K562 (cell line): Measurements from ENCODE around the gene MAN1A1. TPM values are rescaled to one million over a fixed set of nuclear protein-coding genes. Genes with fewer than 3 reads are reported as not detected.
A peak's percentile ranks its signal among the peaks of the same experiment; 100 is the strongest.

Experiments
- ATAC-seq: fragments of 200-7000 bp; cut with Tn5 transposase; 3 replicates; pipeline ENCODE4 v1.9.1; 2020; ENCODE audit warnings: moderate library complexity
- BruUV-seq: library from RNA; stranded (reverse); fragments of 400-500 nt; replicated peaks from 2 replicates; lab custom pipeline; 2021; lab: Mats Ljungman, UMichigan
- CTCF ChIA-PET: fragments of 300-600 bp; formaldehyde crosslinking; extraction: SDS; loops from one replicate; lab custom pipeline; 2021; ENCODE audit warnings: low intra/inter-chr PET ratio; lab: Yijun Ruan, JAX
- POLR2A ChIA-PET: fragments of 300-600, 350-650 bp; sonication (Branson Sonifier 250); formaldehyde crosslinking; extraction: SDS; loops from one replicate; lab custom pipeline; 2021; ENCODE audit warnings: antibody characterized with exemption, inconsistent platforms; lab: Yijun Ruan, JAX
- DNase-seq, 4 experiments: peaks; one replicate each; pipeline versions ENCODE4 v3.0.0 to v3.0.0-alpha.2; 2011 to 2018; ENCODE audit warnings: low spot score in 3 of 4, mixed read lengths in 3 of 4; ENCODE audit errors: extremely low read depth in 1 of 4
- FAIRE-seq: peaks from 2 replicates; lab custom pipeline; 2011; peaks lifted over from hg19 to GRCh38; lab: Jason Lieb, UNC
- H2AFZ ChIP-seq: 2 replicates; pipeline ENCODE4 v1.6.0; 2011; ENCODE audit warnings: low read depth, low read length, control low read depth, inconsistent platforms
- H3K27ac ChIP-seq: fragments of 200-600 bp; 3 replicates; pipeline ENCODE4 v1.8.0; 2011; ENCODE audit warnings: low read depth, mild to moderate bottlenecking, control low read depth, inconsistent platforms, low read length, moderate library complexity, mixed read lengths; ENCODE audit errors: extremely low read depth
- H3K27me3 ChIP-seq, 2 experiments: fragments of 300-600 bp in 1 of 2; 2 replicates in 1 of 2; 3 replicates in 1 of 2; pipeline versions ENCODE4 v1.6.0 to v1.8.0; 2011; ENCODE audit warnings: inconsistent platforms in 2 of 2, low read length in 2 of 2, mild to moderate bottlenecking in 1 of 2, mixed read lengths in 1 of 2, moderate library complexity in 1 of 2; ENCODE audit not compliant: control insufficient read depth in 2 of 2, insufficient read depth in 2 of 2
- H3K36me3 ChIP-seq: fragments of 300-600 bp; 3 replicates; pipeline ENCODE4 v1.8.0; 2011; ENCODE audit warnings: mild to moderate bottlenecking, low read length, inconsistent platforms; ENCODE audit not compliant: control insufficient read depth, insufficient read depth
- H3K4me1 ChIP-seq, 2 experiments: fragments of 200-600 bp in 1 of 2; replicated peaks in 1 of 2; 2 replicates in 1 of 2; 3 replicates in 1 of 2; pipeline versions ENCODE4 v1.5.1 to v1.8.0; 2011; ENCODE audit warnings: inconsistent platforms in 2 of 2, low read length in 2 of 2, mild to moderate bottlenecking in 1 of 2, mixed read lengths in 1 of 2, moderate library complexity in 1 of 2; ENCODE audit not compliant: control insufficient read depth in 2 of 2, insufficient read depth in 2 of 2
- H3K4me2 ChIP-seq: 2 replicates; pipeline ENCODE4 v1.6.1; 2011; ENCODE audit warnings: low read length, control low read depth, inconsistent platforms, mixed read lengths; ENCODE audit not compliant: insufficient read depth
- H3K4me3 ChIP-seq: fragments of 200-600 bp; sonication (generic), shearing (Covaris generic); 2 replicates; pipeline ENCODE4 v1.5.1; 2016; ENCODE audit warnings: control low read depth, inconsistent platforms
- H3K79me2 ChIP-seq: fragments of 200-600 bp; 3 replicates; pipeline ENCODE4 v1.8.0; 2011; ENCODE audit warnings: low read length, inconsistent platforms; ENCODE audit not compliant: control insufficient read depth, insufficient read depth
- H3K9ac ChIP-seq, 2 experiments: 2 replicates each; pipeline versions ENCODE4 v1.6.0 to v1.6.1; 2011; ENCODE audit warnings: low read depth in 2 of 2, low read length in 2 of 2, control low read depth in 1 of 2, inconsistent platforms in 1 of 2, mild to moderate bottlenecking in 1 of 2, mixed read lengths in 1 of 2; ENCODE audit not compliant: insufficient read depth in 1 of 2
- H3K9me1 ChIP-seq: one replicate; pipeline ENCODE4 v1.6.0; 2011; ENCODE audit warnings: inconsistent platforms, mild to moderate bottlenecking, low read length, moderate library complexity; ENCODE audit not compliant: control insufficient read depth, insufficient read depth
- H3K9me3 ChIP-seq: replicated peaks from 2 replicates; pipeline ENCODE4 v1.5.1; 2011; ENCODE audit warnings: low read depth, low read length, inconsistent platforms; ENCODE audit not compliant: control insufficient read depth, insufficient read depth
- H4K20me1 ChIP-seq: replicated peaks from 2 replicates; pipeline ENCODE4 v1.6.1; 2011; ENCODE audit warnings: low read length, inconsistent platforms, mixed read lengths; ENCODE audit not compliant: control insufficient read depth, insufficient read depth
- E2F1 ChIP-seq: sonication (generic); formaldehyde crosslinking; IDR thresholded peaks from 2 replicates; pipeline ENCODE4 v1.8.1; 2023; ENCODE audit warnings: mild to moderate bottlenecking, missing genetic modification reagents, moderate library complexity
- E2F3 ChIP-seq: fragments of 250-450 bp; sonication (Bioruptor Pico); IDR thresholded peaks from 2 replicates; pipeline ENCODE4 v1.4.0; 2020; ENCODE audit warnings: mild to moderate bottlenecking
- GTF3C2 ChIP-seq: IDR thresholded peaks from 3 replicates; pipeline ENCODE4 v1.6.1; 2011; ENCODE audit warnings: borderline replicate concordance, mild to moderate bottlenecking, moderate library complexity; ENCODE audit not compliant: insufficient read length; ENCODE audit errors: extremely low read depth
- HCFC1 ChIP-seq: IDR thresholded peaks from 2 replicates; pipeline ENCODE4 v1.6.1; 2012; ENCODE audit warnings: low read depth, low read length, improper control_type of control experiment
- HOMEZ ChIP-seq: fragments of 250-450 bp; sonication (Bioruptor Pico); IDR thresholded peaks from 2 replicates; pipeline ENCODE4 v1.4.0; 2020; ENCODE audit warnings: mild to moderate bottlenecking, moderate library complexity
- MEF2A ChIP-seq: IDR thresholded peaks from 2 replicates; pipeline ENCODE4 v1.6.1; 2011; ENCODE audit warnings: low read depth, mild to moderate bottlenecking, low read length, moderate library complexity; ENCODE audit not compliant: control insufficient read depth
- MEIS2 ChIP-seq: fragments of 450-650 bp; IDR thresholded peaks from 2 replicates; pipeline ENCODE4 v1.6.1; 2014; ENCODE audit warnings: mild to moderate bottlenecking; ENCODE audit not compliant: partially characterized antibody
- TEAD1 ChIP-seq, 2 experiments: fragments of 450-650 bp in 1 of 2; sonication (generic) in 1 of 2; formaldehyde crosslinking; IDR thresholded peaks; 2 replicates each; pipeline versions ENCODE4 v1.4.0 to v1.8.0; 2020 to 2022; ENCODE audit warnings: mild to moderate bottlenecking in 2 of 2, missing genetic modification reagents in 1 of 2
- U2AF2 ChIP-seq: fragments of 200-400 bp; formaldehyde crosslinking; optimal IDR thresholded peaks from 2 replicates; pipeline ENCODE3; 2017; ENCODE audit warnings: low read depth, mild to moderate bottlenecking, low read length
- ZNF398 ChIP-seq: fragments of 250-450 bp; sonication (Bioruptor Pico); IDR thresholded peaks from 2 replicates; pipeline ENCODE4 v1.8.0; 2021; ENCODE audit warnings: moderate library complexity, mild to moderate bottlenecking, inconsistent platforms
- WGBS: fragments of 100-300 bp; shearing (Covaris generic); methylation state at CpG from one replicate; pipeline ENCODE4 v1.1.6; 2016; ENCODE audit warnings: low coverage, mixed read lengths; ENCODE audit not compliant: insufficient coverage; ENCODE audit errors: missing lambda C conversion rate; 5-methylcytosine and 5-hydroxymethylcytosine counted together
- in situ Hi-C: fragments of 300-500 bp; cut with MboI; formaldehyde crosslinking; loops from 4 replicates; pipeline ENCODE4 v1.15.0; 2018; ENCODE audit warnings: inconsistent platforms, mixed read lengths
- intact Hi-C: fragments of 100-400 bp; cut with micrococcal nuclease; formaldehyde crosslinking; loops from 2 replicates; pipeline ENCODE4 v1.14.2; 2022
- polyA plus RNA-seq, 8 experiments: library from polyadenylated mRNA; depleted of rRNA in 4 of 8; stranded (reverse) in 5 of 8; unstranded in 3 of 8; fragments of >200 nt; fragmentation: Nextera tagmentation in 2 of 8; fragmentation: Illumina TruSeq in 1 of 8; extraction: Ambion mirVana in 2 of 8; extraction: Trizol in 1 of 8; gene quantifications; 2 replicates each; pipeline versions ENCODE4 v1.2.1 to v1.2.3, GENCODE V29; 2011 to 2014; ENCODE audit warnings: inconsistent platforms in 1 of 8, missing spikeins in 1 of 8
- total RNA-seq, 7 experiments: library from RNA; depleted of rRNA in 6 of 7; stranded (reverse); fragments of >200 nt in 6 of 7; fragmentation: Illumina TruSeq in 2 of 7; extraction: Trizol in 2 of 7; gene quantifications; 2 replicates each; pipeline versions ENCODE4 v1.2.1 to v1.2.3, GENCODE V29; 2011 to 2021; ENCODE audit warnings: low replicate concordance in 1 of 7

Gene MAN1A1
- total and polyA plus RNA-seq, 9 of the 15 experiments (the other 6 are each of a cell fraction or from before 2014, with no cell fraction given): 24.5 to 78.4 (median 59.7) TPM

- no TSS peak for BruUV-seq
- peak; percentile 89 to 92 (median 91) for DNase-seq
- H3K79me2 ChIP-seq: no peaks in the 10 kb centered on the region
- no peaks in the 10 kb centered on the region for H3K36me3 ChIP-seq
- POLR2A ChIA-PET: interaction anchor here (0.5 to 3.6 kb wide), 5 partner anchors 10 to 1437 kb away, joined by 3 to 25 read pairs (median 4); no protein-coding TSS in a partner anchor
- FAIRE-seq: peak; percentile 92
- H4K20me1 ChIP-seq: no peaks in the 10 kb centered on the region
- WGBS: 5% methylated on average over 6 of the region's 6 CpGs
- peak; percentile 83 for ATAC-seq
- H3K9me1 ChIP-seq: no peaks in the 10 kb centered on the region
- H3K9me3 ChIP-seq: peaks cover 4% of the 10 kb centered on the region; the same call in 1 of the 2 replicates
- in situ Hi-C loops (no loop called here), intact Hi-C loops (loop anchor here (5.0 to 10.0 kb wide), 5 partner anchors 200 to 917 kb away; partner anchors contain the start of gene MAN1A1)
- peak overlapping the region; percentile 85 for H3K27ac ChIP-seq
- peak overlapping the region; percentile 78 for H2AFZ ChIP-seq
- peak overlapping the region; percentile 70 for H3K4me2 ChIP-seq
- H3K4me1 ChIP-seq: peaks cover 23 to 39% of the 10 kb centered on the region in 2 experiments
- H3K27me3 ChIP-seq: no peaks in the 10 kb centered on the region
- H3K9ac ChIP-seq: peak overlapping the region; percentile 49 to 59; a peak in 3 of 4 replicates
- CTCF ChIA-PET: no interaction called here
- no peak overlapping the region for H3K4me3 ChIP-seq
- TF ChIP-seq U2AF2: no peak
- peak; percentile 96 for TF ChIP-seq MEF2A
- no peak for TF ChIP-seq E2F3 (CRISPR knock-in tag)
- TF ChIP-seq TEAD1 (CRISPR knock-in tag; IDR thresholded peaks at IDR 0.05): no peak
- no peak for TF ChIP-seq GTF3C2
- no peak for TF ChIP-seq ZNF398 (CRISPR knock-in tag)
- no peak for TF ChIP-seq HOMEZ (CRISPR knock-in tag)
- TF ChIP-seq E2F1 (CRISPR knock-in tag): no peak
- TF ChIP-seq MEIS2: peak; percentile 72
- no peak for TF ChIP-seq HCFC1
Observed at GRCh38 chr6:119147101-119148053, 202.2 kb downstream of the MAN1A1 start.
